Heart right ventricle (tissue), 16 donors: ENCODE measurements around the gene PLXNB3. TPM values are rescaled to one million over a fixed set of nuclear protein-coding genes. Genes with fewer than 3 reads are reported as not detected.
A peak's percentile ranks its signal among the peaks of the same experiment; 100 is the strongest.

Experiments
- ATAC-seq, 8 donors: fragments of 200-7000 bp; cut with Tn5 transposase; one replicate each; pipeline ENCODE4 v1.9.1; 2020; ENCODE audit warnings: mild to moderate bottlenecking in 8 of 8, moderate library complexity in 8 of 8, moderate number of reproducible peaks in 1 of 8
- DNase-seq, 2 donors: peaks; one replicate each; pipeline ENCODE4 v3.0.0-alpha.2; 2020
- H3K27ac ChIP-seq, 10 donors: fragments of 200-600 bp; sonication (generic) in 2 of 10; one replicate each; pipeline versions ENCODE4 v1.5.0 to v1.8.0; 2020 to 2022; ENCODE audit warnings: mild to moderate bottlenecking in 3 of 10
- H3K27me3 ChIP-seq, 7 donors: fragments of 200-600 bp; one replicate each; pipeline ENCODE4 v1.8.0; 2021 to 2022; ENCODE audit warnings: mild to moderate bottlenecking in 2 of 7
- H3K36me3 ChIP-seq, 9 donors: fragments of 200-600 bp; sonication (generic) in 1 of 9; one replicate each; pipeline versions ENCODE4 v1.5.0 to v1.8.0; 2020 to 2022; ENCODE audit warnings: mild to moderate bottlenecking in 2 of 9
- H3K4me1 ChIP-seq, 9 donors: fragments of 200-600 bp; sonication (generic) in 1 of 9; one replicate each; pipeline versions ENCODE4 v1.5.0 to v1.8.0; 2020 to 2022; ENCODE audit warnings: mild to moderate bottlenecking in 4 of 9
- H3K4me3 ChIP-seq, 10 donors: fragments of 200-600 bp; sonication (generic) in 2 of 10; one replicate each; pipeline versions ENCODE4 v1.5.0 to v1.8.0; 2020 to 2022; ENCODE audit warnings: mild to moderate bottlenecking in 7 of 10, moderate library complexity in 2 of 10
- H3K9me3 ChIP-seq, 11 donors: fragments of 200-600 bp in 10 of 11; sonication (generic) in 2 of 11; one replicate each; pipeline versions ENCODE4 v1.5.0 to v1.8.0; 2013 to 2022; ENCODE audit warnings: mild to moderate bottlenecking in 2 of 11, control low read depth in 1 of 11, moderate library complexity in 1 of 11
- CTCF ChIP-seq, 9 donors: fragments of 200-600 bp; sonication (generic) in 2 of 9; IDR thresholded peaks; one replicate each; pipeline versions ENCODE4 v1.5.0 to v1.8.0; 2021 to 2022; ENCODE audit warnings: antibody characterized with exemption in 9 of 9, mild to moderate bottlenecking in 5 of 9, moderate library complexity in 1 of 9
- WGBS, 2 donors: extraction: QIAGEN DNeasy Blood & Tissue Kit; methylation state at CpG; one replicate each; pipeline ENCODE4 v1.1.7; 2013; ENCODE audit warnings: inconsistent platforms in 1 of 2; 5-methylcytosine and 5-hydroxymethylcytosine counted together
- intact Hi-C, 10 donors: fragments of 100-400 bp; cut with DNase I; formaldehyde crosslinking; loops; one replicate each; pipeline versions ENCODE4 v1.11.1 to v1.14.2; 2022
- polyA plus RNA-seq, 2 donors: library from polyadenylated mRNA; stranded (reverse); fragments of 200-250 nt; gene quantifications; one replicate each; pipeline ENCODE4 v1.2.3, GENCODE V29; 2013
- total RNA-seq, 10 donors: library from RNA; stranded (reverse); fragmentation: NEBNext Ultra II Directional in 3 of 10; extraction: Animal tissue kit (Norgen Biotek cat#: 25700) in 3 of 10; gene quantifications; one replicate each; pipeline versions ENCODE4 v1.2.1 to v1.2.4, GENCODE V29; 2021 to 2023
- donor health status: Arrhythmogenic right ventricular cardiomyopathy.
- donor health status: ischemic (EF 13 %, LVEDD 7.1; RV severe dilation, severe dysfunction).
- donor health status: healthy with polysubstance abuse.
- donor health status: DM: no; HTN: yes; CAD: no.
- donor health status: DM: no; HTN: no; CAD: no.
- donor health status: ischemic (EF 25% LVEDD 6.9; RV normal size, moderate dysfunction).
- donor health status: ischemic (EF 25% LVEDD 5.7; RV mildly dilated, moderate dysfunction).
- donor health status: healthy.
- donor health status: DM: yes; HTN: yes; CAD: no.
- donor health status: Ischemic cardiomyopathy.
- donor health status: ischemic (EF 35%, LVEDD 5.7; RV mildly dilated, moderate dysfunction).
- donor health status: nonischemic (EF 11% LVEDD 7.7; RV severe dilation, severe dysfunction).
- donor health status: DM: yes; HTN: yes; CAD: no.
- donor health status: PGD.
- donor health status: ischemic (EF 29% LVEDD 5.4; RV normal size, mild dysfunction).
- donor health status: nonischemic (EF 23%, LVEDD 6.1; RV moderate dilation, normal function).

Gene PLXNB3
- total and polyA plus RNA-seq, 12 donors = 1.1 to 8.1 (median 4.3) TPM

- H3K4me1 ChIP-seq = peaks cover 0 to 5% (median 3%) of the 10 kb centered on the region in 9 donors
- WGBS, 2 donors = 93% methylated on average over 17 to 18 of the region's 18 CpGs
- TF ChIP-seq CTCF (IDR thresholded peaks at IDR 0.05) = no peak
- ATAC-seq = no peak
- intact Hi-C loops = no loop called here
- DNase-seq = no peak
- peaks cover 0 to 3% (median 0%) of the 10 kb centered on the region in 7 donors for H3K27me3 ChIP-seq
- H3K9me3 ChIP-seq = no peaks in the 10 kb centered on the region
- no peak overlapping the region for H3K27ac ChIP-seq
- H3K4me3 ChIP-seq = no peak overlapping the region
- no peaks in the 10 kb centered on the region for H3K36me3 ChIP-seq
These were observed 6.8 kb downstream of the PLXNB3 start for GRCh38 chrX:153770601-153771414.

GRCh38 chrX:153771415-153772315 lies 7.6 kb downstream of the PLXNB3 start:
- no peaks in the 10 kb centered on the region for H3K9me3 ChIP-seq
- TF ChIP-seq CTCF (IDR thresholded peaks at IDR 0.05) = no peak
- 90 to 93% methylated on average over 31 to 37 of the region's 37 CpGs for WGBS, 2 donors
- no peaks in the 10 kb centered on the region for H3K4me1 ChIP-seq
- no peaks in the 10 kb centered on the region for H3K27me3 ChIP-seq
- no peak for ATAC-seq
- H3K27ac ChIP-seq = no peak overlapping the region
- no peaks in the 10 kb centered on the region for H3K36me3 ChIP-seq
- intact Hi-C loops = no loop called here
- no peak overlapping the region for H3K4me3 ChIP-seq
- no peak for DNase-seq

- intact Hi-C loops = no loop called here
- H3K27ac ChIP-seq = no peak overlapping the region
- ATAC-seq = no peak
- H3K9me3 ChIP-seq = no peaks in the 10 kb centered on the region
- H3K27me3 ChIP-seq = no peaks in the 10 kb centered on the region
- H3K36me3 ChIP-seq = no peaks in the 10 kb centered on the region
- DNase-seq = peak in 1 of 2 donors; percentile 3
- H3K4me3 ChIP-seq = no peak overlapping the region
- 81 to 92% methylated on average over 12 to 21 of the region's 21 CpGs for WGBS, 2 donors
- TF ChIP-seq CTCF (IDR thresholded peaks at IDR 0.05) = no peak
- no peaks in the 10 kb centered on the region for H3K4me1 ChIP-seq
These were observed 8.5 kb downstream of the PLXNB3 start for GRCh38 chrX:153772316-153773217.

- TF ChIP-seq CTCF (IDR thresholded peaks at IDR 0.05) = no peak
- Histone ChIP-seq H3K4me3 (no peak overlapping the region), H3K9me3 (no peaks in the 10 kb centered on the region), H3K27ac (no peak overlapping the region), H3K4me1 (no peaks in the 10 kb centered on the region), H3K27me3 (no peaks in the 10 kb centered on the region), H3K36me3 (no peaks in the 10 kb centered on the region)
- ATAC-seq (no peak), DNase-seq (no peak)
- intact Hi-C loops = no loop called here
- 95 to 97% methylated on average over 20 to 23 of the region's 23 CpGs for WGBS, 2 donors
These were observed 9.2 kb downstream of the PLXNB3 start for GRCh38 chrX:153773218-153773611.
